Ovary (tissue), 3 donors: Measurements from ENCODE around the gene C19orf81.

Experiments
- CTCF ChIP-seq, 3 donors: fragments of 450-650 bp in 2 of 3; fragments of 200-600 bp in 1 of 3; IDR thresholded peaks; one replicate each; pipeline versions ENCODE4 v1.5.1 to v1.8.0; 2016 to 2022; ENCODE audit warnings: antibody characterized with exemption in 3 of 3, mild to moderate bottlenecking in 1 of 3
- POLR2A ChIP-seq: fragments of 450-650 bp; IDR thresholded peaks from one replicate; pipeline ENCODE4 v1.6.1; 2017; ENCODE audit warnings: antibody characterized with exemption, mild to moderate bottlenecking, moderate library complexity
- donor health status: DM: no; HTN: no; CAD: no.

GRCh38 chr19:50647879-50648615 is 1.2 kb upstream of the C19orf81 start:
- no peak for TF ChIP-seq CTCF (IDR thresholded peaks at IDR 0.05)
- TF ChIP-seq POLR2A = no peak
